Measurements from ENCODE around the gene LARP4B. TPM values are rescaled to one million over a fixed set of nuclear protein-coding genes. Genes with fewer than 3 reads are reported as not detected.

LARP4B gene
- total RNA-seq, 3 donors from 2014 or later, result 47.5 to 70.8 (median 68.5) TPM

GRCh38 chr10:812787-813186, 118.7 kb downstream of the LARP4B start:
- no peak for DNase-seq (ENCODE audit: low spot score in 2 of 2)
- TF ChIP-seq POLR2AphosphoS5 (IDR thresholded peaks at IDR 0.05) (no peak), CTCF (IDR thresholded peaks at IDR 0.05) (no peak), POLR2A (IDR thresholded peaks at IDR 0.05) (no peak)
- Histone ChIP-seq H3K36me3 (no peaks in the 10 kb centered on the region), H3K4me3 (no peak overlapping the region), H3K27me3 (no peaks in the 10 kb centered on the region), H3K4me1 (no peaks in the 10 kb centered on the region), H3K9me3 (no peaks in the 10 kb centered on the region), H3K27ac (no peak overlapping the region)
- intact Hi-C loops (cut with DNase I; ENCODE audit: low total_unique reads), result no loop called here

- no peak for DNase-seq (ENCODE audit: low spot score in 2 of 2)
Measured at GRCh38 chr10:811379-812175, 119.9 kb downstream of the LARP4B start.

GRCh38 chr10:810351-810846, 121.1 kb downstream of the LARP4B start:
- Histone ChIP-seq H3K27ac (no peak overlapping the region), H3K4me3 (no peak overlapping the region), H3K9me3 (no peaks in the 10 kb centered on the region), H3K36me3 (no peaks in the 10 kb centered on the region), H3K4me1 (no peaks in the 10 kb centered on the region), H3K27me3 (no peaks in the 10 kb centered on the region)
- intact Hi-C loops (cut with DNase I; ENCODE audit: low total_unique reads), result no loop called here
- no peak for DNase-seq (ENCODE audit: low spot score in 2 of 2)
- TF ChIP-seq CTCF (IDR thresholded peaks at IDR 0.05), result no peak
- no peak for TF ChIP-seq POLR2A (IDR thresholded peaks at IDR 0.05)
- no peak for TF ChIP-seq POLR2AphosphoS5 (IDR thresholded peaks at IDR 0.05)

More at GRCh38 chr10:811379-812175, 119.9 kb downstream of the LARP4B start:
- H3K4me3 ChIP-seq, result no peak overlapping the region
- H3K9me3 ChIP-seq, result no peaks in the 10 kb centered on the region
- H3K27me3 ChIP-seq, result no peaks in the 10 kb centered on the region
- no peaks in the 10 kb centered on the region for H3K36me3 ChIP-seq
- H3K27ac ChIP-seq, result no peak overlapping the region
- H3K4me1 ChIP-seq, result no peaks in the 10 kb centered on the region
- intact Hi-C loops (cut with DNase I; ENCODE audit: low total_unique reads), result no loop called here
- TF ChIP-seq POLR2A (IDR thresholded peaks at IDR 0.05) (no peak), POLR2AphosphoS5 (IDR thresholded peaks at IDR 0.05) (no peak)

GRCh38 chr10:809671-810350, 121.7 kb downstream of the LARP4B start:
- Histone ChIP-seq H3K36me3 (no peaks in the 10 kb centered on the region), H3K27me3 (no peaks in the 10 kb centered on the region), H3K4me1 (no peaks in the 10 kb centered on the region), H3K9me3 (no peaks in the 10 kb centered on the region), H3K27ac (no peak overlapping the region), H3K4me3 (no peak overlapping the region)
- intact Hi-C loops (cut with DNase I; ENCODE audit: low total_unique reads), result no loop called here
- TF ChIP-seq CTCF (IDR thresholded peaks at IDR 0.05) (no peak), POLR2A (IDR thresholded peaks at IDR 0.05) (no peak), POLR2AphosphoS5 (IDR thresholded peaks at IDR 0.05) (no peak)
- no peak for DNase-seq (ENCODE audit: low spot score in 2 of 2)

- no peaks in the 10 kb centered on the region for H3K4me1 ChIP-seq
- H3K27me3 ChIP-seq, result no peaks in the 10 kb centered on the region
- H3K9me3 ChIP-seq, result no peaks in the 10 kb centered on the region
- TF ChIP-seq POLR2A (IDR thresholded peaks at IDR 0.05) (no peak), CTCF (IDR thresholded peaks at IDR 0.05) (no peak), POLR2AphosphoS5 (IDR thresholded peaks at IDR 0.05) (no peak)
- no peak overlapping the region for H3K27ac ChIP-seq
- H3K36me3 ChIP-seq, result no peaks in the 10 kb centered on the region
- no peak for DNase-seq (ENCODE audit: low spot score in 2 of 2)
- H3K4me3 ChIP-seq, result no peak overlapping the region
- intact Hi-C loops (cut with DNase I; ENCODE audit: low total_unique reads), result no loop called here
Measured at GRCh38 chr10:807958-808353, 123.5 kb downstream of the LARP4B start.

Measured in breast epithelium (tissue), 4 donors.